ENCODE data around the gene AVP.

Gene AVP

GRCh38 chr20:3109350-3110302, 25.1 kb upstream of the AVP start:
- DNase-seq = no peak

- no peak for DNase-seq
These were observed 23.0 kb upstream of the AVP start for GRCh38 chr20:3107464-3108025.

GRCh38 chr20:3106658-3107463, 22.3 kb upstream of the AVP start:
- DNase-seq = no peak

- DNase-seq = no peak
These were observed 21.7 kb upstream of the AVP start for GRCh38 chr20:3106185-3106584.

- no peak for DNase-seq
These were observed 21.0 kb upstream of the AVP start for GRCh38 chr20:3105256-3106137.

- no peak for DNase-seq
These were observed 19.0 kb upstream of the AVP start for GRCh38 chr20:3103369-3104032.

GRCh38 chr20:3102575-3103368, 18.2 kb upstream of the AVP start:
- no peak for DNase-seq

GRCh38 chr20:3101737-3102574, 17.4 kb upstream of the AVP start:
- no peak for DNase-seq

- no peak for DNase-seq
These were observed 16.7 kb upstream of the AVP start for GRCh38 chr20:3101251-3101650.

- no peak for DNase-seq
These were observed 16.0 kb upstream of the AVP start for GRCh38 chr20:3100480-3100879.

GRCh38 chr20:3094848-3095629, 10.5 kb upstream of the AVP start:
- DNase-seq = no peak

- no peak for DNase-seq
These were observed 9.4 kb upstream of the AVP start for GRCh38 chr20:3093861-3094361.

GRCh38 chr20:3092611-3093379, 8.3 kb upstream of the AVP start:
- peak in 1 of 2 experiments; percentile 50 for DNase-seq

- DNase-seq = no peak
These were observed 6.0 kb upstream of the AVP start for GRCh38 chr20:3090565-3090964.

GRCh38 chr20:3088031-3088430, 3.5 kb upstream of the AVP start:
- DNase-seq = no peak

- no peak for DNase-seq
These were observed 1.1 kb upstream of the AVP start for GRCh38 chr20:3085571-3086072.

- no peak for DNase-seq
These were observed 449 bp upstream of the AVP start for GRCh38 chr20:3084986-3085360.
